Gastrocnemius medialis (tissue), 4 donors: ENCODE results near the gene BBOF1.

Experiments used
- CTCF ChIP-seq, 5 experiments: fragments of 450-650 bp in 3 of 5; fragments of 200-600 bp in 2 of 5; sonication (generic) in 2 of 5; IDR thresholded peaks in 4 of 5; conservative IDR thresholded peaks in 1 of 5; 1 replicate in 4 of 5; 2 replicates in 1 of 5; pipeline ENCODE4 v1.5.1; 2016 to 2019; ENCODE audit warnings: antibody characterized with exemption in 5 of 5, mild to moderate bottlenecking in 3 of 5, moderate library complexity in 3 of 5
- POLR2A ChIP-seq, 2 donors: fragments of 450-650 bp; IDR thresholded peaks; one replicate each; pipeline ENCODE4 v1.6.1; 2017; ENCODE audit warnings: antibody characterized with exemption in 2 of 2, mild to moderate bottlenecking in 2 of 2, moderate library complexity in 2 of 2

GRCh38 chr14:74083784-74084276 is 64.7 kb downstream of the BBOF1 start:
- no peak for TF ChIP-seq CTCF (IDR thresholded peaks at IDR 0.05 in 4 of 5, conservative IDR thresholded peaks at IDR 0.05 in 1 of 5)
- TF ChIP-seq POLR2A (IDR thresholded peaks at IDR 0.05), result no peak
